A549 (cell line): ENCODE measurements around the gene MYB. TPM values are rescaled to one million over a fixed set of nuclear protein-coding genes. Genes with fewer than 3 reads are reported as not detected.

ENCODE experiments used
- ATAC-seq, 2 experiments: fragments of 200-7000 bp in 1 of 2; fragments of >200 bp in 1 of 2; cut with Nextera tagmentation in 1 of 2; cut with Tn5 transposase in 1 of 2; 3 replicates each; pipeline versions ENCODE4 v1.8.0 to v1.9.1; 2018 to 2020; ENCODE audit warnings: mild to moderate bottlenecking in 1 of 2, moderate library complexity in 1 of 2
- CTCF ChIA-PET: fragments of 300-600 bp; sonication (Branson Sonifier 250); formaldehyde crosslinking; extraction: SDS; loops from one replicate; lab custom pipeline; 2021; ENCODE audit warnings: antibody characterized with exemption, inconsistent platforms; lab: Yijun Ruan, JAX
- POLR2A ChIA-PET: fragments of 350-600 bp; formaldehyde crosslinking; extraction: SDS; loops from one replicate; lab custom pipeline; 2021; ENCODE audit warnings: antibody characterized with exemption, inconsistent platforms; lab: Yijun Ruan, JAX
- DNase-seq, 2 experiments: peaks; one replicate each; pipeline versions ENCODE4 v3.0.0 to v3.0.0-alpha.2; 2011 to 2016; ENCODE audit warnings: low read depth in 1 of 2, low spot score in 1 of 2
- FAIRE-seq: peaks from 2 replicates; lab custom pipeline; 2011; peaks lifted over from hg19 to GRCh38; lab: Jason Lieb, UNC
- H3K27ac ChIP-seq, 2 experiments: fragments of >200 bp; sonication (Bioruptor Twin); formaldehyde crosslinking; 3 replicates each; pipeline ENCODE4 v1.5.1; 2016 to 2017
- H3K4me1 ChIP-seq: fragments of >200 bp; sonication (Bioruptor Twin); formaldehyde crosslinking; 3 replicates; pipeline ENCODE4 v1.6.1; 2016
- H3K4me2 ChIP-seq: fragments of >200 bp; sonication (Bioruptor Twin); formaldehyde crosslinking; 3 replicates; pipeline ENCODE4 v1.6.1; 2016
- H3K4me3 ChIP-seq: fragments of >200 bp; sonication (Bioruptor Twin); formaldehyde crosslinking; 3 replicates; pipeline ENCODE4 v1.5.1; 2016
- H3K9me3 ChIP-seq: fragments of >200 bp; sonication (Bioruptor Twin); formaldehyde crosslinking; 3 replicates; pipeline ENCODE4 v1.6.1; 2016
- BHLHE40 ChIP-seq: IDR thresholded peaks from 2 replicates; pipeline ENCODE4 v1.6.1; 2012; ENCODE audit warnings: low read depth, low read length, inconsistent platforms
- CBX2 ChIP-seq: fragments of 200-600 bp; sonication (generic); IDR thresholded peaks from 2 replicates; pipeline ENCODE4 v1.6.1; 2016; ENCODE audit warnings: low read depth, mild to moderate bottlenecking, borderline replicate concordance
- CHD2 ChIP-seq: fragments of 150-350 bp; IDR thresholded peaks from 2 replicates; pipeline ENCODE4 v1.6.1; 2014; ENCODE audit warnings: low read length; ENCODE audit not compliant: partially characterized antibody
- FOSB ChIP-seq: fragments of 250-450 bp; sonication (Bioruptor Pico); IDR thresholded peaks from 2 replicates; pipeline ENCODE4 v1.5.0; 2020; ENCODE audit warnings: mild to moderate bottlenecking, moderate library complexity
- HOXA7 ChIP-seq: fragments of 250-450 bp; sonication (Bioruptor Pico); IDR thresholded peaks from 2 replicates; pipeline ENCODE4 v1.5.0; 2020; ENCODE audit warnings: mild to moderate bottlenecking, moderate library complexity
- JUN ChIP-seq, 2 experiments: fragments of >200 bp; sonication (Bioruptor Twin); formaldehyde crosslinking; IDR thresholded peaks; 2 replicates in 1 of 2; 3 replicates in 1 of 2; pipeline ENCODE4 v1.6.1; 2016 to 2017
- KDM5A ChIP-seq: fragments of 200-600 bp; sonication (generic); IDR thresholded peaks from 2 replicates; pipeline ENCODE4 v1.6.1; 2016; ENCODE audit warnings: antibody characterized with exemption, mild to moderate bottlenecking
- PHF8 ChIP-seq: fragments of 200-600 bp; sonication (generic); IDR thresholded peaks from 2 replicates; pipeline ENCODE4 v1.6.1; 2016; ENCODE audit warnings: low read depth, mild to moderate bottlenecking, antibody characterized with exemption, moderate library complexity, borderline replicate concordance
- RAD21 ChIP-seq, 2 experiments: fragments of >200 bp in 1 of 2; sonication (Bioruptor Twin) in 1 of 2; formaldehyde crosslinking in 1 of 2; IDR thresholded peaks in 1 of 2; conservative IDR thresholded peaks in 1 of 2; 2 replicates in 1 of 2; 3 replicates in 1 of 2; pipeline ENCODE4 v1.6.1; 2012 to 2018; ENCODE audit warnings: inconsistent platforms in 1 of 2
- RFX5 ChIP-seq: fragments of 450-650 bp; IDR thresholded peaks from 2 replicates; pipeline ENCODE4 v1.7.1; 2014; ENCODE audit warnings: antibody characterized with exemption, mild to moderate bottlenecking, moderate library complexity
- RNF2 ChIP-seq: fragments of 200-600 bp; sonication (generic); IDR thresholded peaks from 2 replicates; pipeline ENCODE4 v1.6.1; 2016; ENCODE audit warnings: low read depth, mild to moderate bottlenecking, antibody characterized with exemption, moderate library complexity, borderline replicate concordance
- ZC3H11A ChIP-seq: fragments of 450-650 bp; IDR thresholded peaks from 2 replicates; pipeline ENCODE4 v1.6.1; 2014; ENCODE audit warnings: antibody characterized with exemption, mild to moderate bottlenecking
- ZNF302 ChIP-seq: fragments of 250-450 bp; sonication (Bioruptor Pico); IDR thresholded peaks from 2 replicates; pipeline ENCODE4 v1.9.0; 2021; ENCODE audit warnings: inconsistent platforms, mild to moderate bottlenecking, moderate library complexity
- ZSCAN20 ChIP-seq: fragments of 250-450 bp; sonication (Bioruptor Pico); IDR thresholded peaks from 2 replicates; pipeline ENCODE4 v1.8.0; 2022; ENCODE audit warnings: mild to moderate bottlenecking, moderate library complexity
- WGBS: methylation state at CpG from one replicate; pipeline ENCODE4 v1.1.6; 2017; ENCODE audit errors: missing lambda C conversion rate; 5-methylcytosine and 5-hydroxymethylcytosine counted together
- polyA plus RNA-seq, 4 experiments: library from polyadenylated mRNA; depleted of rRNA in 3 of 4; stranded (reverse); fragments of >200 nt; fragmentation: RNase III in 1 of 4; extraction: RNeasy Plus Mini Kit Qiagen cat#74134 plus additional on column Dnase treatment in 1 of 4; gene quantifications; 2 replicates in 3 of 4; 3 replicates in 1 of 4; pipeline ENCODE4 v1.2.3, GENCODE V29; 2011 to 2017
- TF ChIP-seq, protein P1 (sequence below): IDR thresholded peaks from 2 replicates; pipeline ENCODE4 v1.6.1; 2012; ENCODE audit warnings: low read depth, borderline replicate concordance
- TF ChIP-seq, protein P2 (sequence below): IDR thresholded peaks from 2 replicates; pipeline ENCODE4 v1.6.1; 2012
- TF ChIP-seq, protein P3 (sequence below): fragments of >200 bp; sonication (Bioruptor Twin); formaldehyde crosslinking; IDR thresholded peaks from 2 replicates; pipeline ENCODE4 v1.6.1; 2016
- TF ChIP-seq, protein P4 (sequence below): IDR thresholded peaks from 2 replicates; pipeline ENCODE4 v1.6.1; 2012
- TF ChIP-seq, protein P5 (sequence below): fragments of 450-650 bp; IDR thresholded peaks from 2 replicates; pipeline ENCODE4 v1.6.1; 2014; ENCODE audit warnings: antibody characterized with exemption
- TF ChIP-seq, protein P6 (sequence below): fragments of 250-450 bp; sonication (Bioruptor Pico); IDR thresholded peaks from 2 replicates; pipeline ENCODE4 v1.5.0; 2020; ENCODE audit warnings: low read depth, mild to moderate bottlenecking, moderate library complexity

The MYB gene
- polyA plus RNA-seq, 2 of the 4 experiments (the other 2 are of a cell fraction): 0.22 to 0.27 TPM

DNA sequence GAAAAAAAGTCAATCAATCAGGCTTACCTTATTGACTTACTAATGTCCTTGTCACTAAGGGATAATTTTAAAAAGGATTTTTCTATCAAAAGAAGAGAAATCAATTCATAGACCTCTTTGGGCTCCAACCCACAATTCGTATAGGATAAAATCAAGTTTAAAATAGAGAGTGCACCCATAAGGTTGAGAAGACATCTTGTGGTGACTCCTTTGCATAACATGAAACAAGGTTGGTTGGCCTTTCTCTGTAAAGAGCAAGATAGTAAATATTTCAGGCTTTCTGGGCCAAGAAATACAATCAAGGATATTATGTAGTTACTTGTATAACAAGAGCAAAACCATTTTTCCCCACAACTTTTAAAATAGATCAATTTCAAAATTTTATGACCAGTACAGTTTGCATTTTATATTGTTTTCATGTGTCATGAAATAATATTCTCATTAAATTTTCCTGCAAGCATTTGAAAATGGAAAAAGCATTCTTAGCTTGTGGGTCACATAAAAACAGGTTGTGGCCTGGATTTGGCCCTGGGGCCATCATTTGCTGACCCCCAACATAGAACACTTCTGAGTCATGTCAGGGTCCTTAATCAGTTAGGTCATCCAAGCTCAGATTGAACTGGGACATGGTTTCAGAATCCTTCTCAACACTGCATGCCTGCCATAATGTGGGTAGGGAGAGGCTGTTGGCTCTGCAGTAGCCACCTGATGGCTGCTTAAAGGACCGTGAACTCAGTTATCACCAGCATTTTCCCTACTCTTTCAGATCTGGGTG is 76.7 kb downstream of the MYB start:
- TF ChIP-seq RFX5: no peak
- TF ChIP-seq ZNF302 (CRISPR knock-in tag): no peak
- TF ChIP-seq RAD21 (conservative IDR thresholded peaks at IDR 0.05 in 1 of 2, IDR thresholded peaks at IDR 0.05 in 1 of 2): peak in 1 of 2 experiments; percentile 19; a peak in 1 of 5 replicates
- no peak for TF ChIP-seq RNF2
- TF ChIP-seq CBX2: no peak
- ChIA-PET CTCF (interaction anchor here (0.9 to 1.9 kb wide), 3 partner anchors 10 to 76 kb away, joined by 3 to 9 read pairs (median 3); partner anchors contain the start of gene MYB), POLR2A (no interaction called here)
- 50% methylated on average over 2 of the region's 2 CpGs for WGBS
- ATAC-seq: no peak
- no peak for DNase-seq
- no peaks in the 10 kb centered on the region for H3K4me1 ChIP-seq
- FAIRE-seq: no peak
- no peak overlapping the region for H3K27ac ChIP-seq
- no peak overlapping the region for H3K4me3 ChIP-seq
- H3K9me3 ChIP-seq: no peaks in the 10 kb centered on the region
- H3K4me2 ChIP-seq: no peak overlapping the region

DNA sequence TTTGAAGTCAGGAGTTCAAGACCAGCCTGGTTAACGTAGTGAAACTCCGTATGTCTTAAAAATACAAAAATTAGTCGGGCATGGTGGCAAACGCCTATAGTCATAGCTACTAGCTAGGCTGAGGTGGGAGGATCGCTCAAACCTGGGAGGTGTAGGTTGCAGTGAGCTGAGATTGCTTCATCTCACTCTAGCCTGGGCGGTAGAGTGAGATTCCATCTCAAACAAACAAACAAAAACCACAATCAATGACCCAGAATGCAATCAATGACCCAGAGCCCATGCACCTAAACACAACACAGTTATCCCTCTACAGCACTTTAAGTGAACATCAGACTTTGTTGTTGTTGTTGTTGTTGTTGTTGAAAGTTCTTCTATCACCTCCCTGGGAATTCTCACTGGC is 77.9 kb downstream of the MYB start:
- no peaks in the 10 kb centered on the region for H3K9me3 ChIP-seq
- H3K4me3 ChIP-seq: no peak overlapping the region
- WGBS: 57% methylated on average over 6 of the region's 6 CpGs
- POLR2A ChIA-PET: no interaction called here
- DNase-seq (no peak), FAIRE-seq (no peak), ATAC-seq (no peak)
- no peaks in the 10 kb centered on the region for H3K4me1 ChIP-seq
- H3K27ac ChIP-seq: no peak overlapping the region
- no peak overlapping the region for H3K4me2 ChIP-seq
- CTCF ChIA-PET: no interaction called here
- TF ChIP-seq BHLHE40 (no peak), RFX5 (no peak), PHF8 (no peak), CBX2 (no peak), KDM5A (no peak), ZSCAN20 (CRISPR knock-in tag) (no peak), JUN (IDR thresholded peaks at IDR 0.05) (no peak)
- TF ChIP-seq, protein P1, sequence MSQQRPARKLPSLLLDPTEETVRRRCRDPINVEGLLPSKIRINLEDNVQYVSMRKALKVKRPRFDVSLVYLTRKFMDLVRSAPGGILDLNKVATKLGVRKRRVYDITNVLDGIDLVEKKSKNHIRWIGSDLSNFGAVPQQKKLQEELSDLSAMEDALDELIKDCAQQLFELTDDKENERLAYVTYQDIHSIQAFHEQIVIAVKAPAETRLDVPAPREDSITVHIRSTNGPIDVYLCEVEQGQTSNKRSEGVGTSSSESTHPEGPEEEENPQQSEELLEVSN: no peak
- TF ChIP-seq, protein P2, sequence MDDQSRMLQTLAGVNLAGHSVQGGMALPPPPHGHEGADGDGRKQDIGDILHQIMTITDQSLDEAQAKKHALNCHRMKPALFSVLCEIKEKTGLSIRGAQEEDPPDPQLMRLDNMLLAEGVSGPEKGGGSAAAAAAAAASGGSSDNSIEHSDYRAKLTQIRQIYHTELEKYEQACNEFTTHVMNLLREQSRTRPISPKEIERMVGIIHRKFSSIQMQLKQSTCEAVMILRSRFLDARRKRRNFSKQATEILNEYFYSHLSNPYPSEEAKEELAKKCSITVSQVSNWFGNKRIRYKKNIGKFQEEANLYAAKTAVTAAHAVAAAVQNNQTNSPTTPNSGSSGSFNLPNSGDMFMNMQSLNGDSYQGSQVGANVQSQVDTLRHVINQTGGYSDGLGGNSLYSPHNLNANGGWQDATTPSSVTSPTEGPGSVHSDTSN: no peak
- TF ChIP-seq, protein P3, sequence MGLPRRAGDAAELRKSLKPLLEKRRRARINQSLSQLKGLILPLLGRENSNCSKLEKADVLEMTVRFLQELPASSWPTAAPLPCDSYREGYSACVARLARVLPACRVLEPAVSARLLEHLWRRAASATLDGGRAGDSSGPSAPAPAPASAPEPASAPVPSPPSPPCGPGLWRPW: no peak
- TF ChIP-seq, protein P4, sequence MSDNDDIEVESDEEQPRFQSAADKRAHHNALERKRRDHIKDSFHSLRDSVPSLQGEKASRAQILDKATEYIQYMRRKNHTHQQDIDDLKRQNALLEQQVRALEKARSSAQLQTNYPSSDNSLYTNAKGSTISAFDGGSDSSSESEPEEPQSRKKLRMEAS: no peak
- TF ChIP-seq, protein P5, sequence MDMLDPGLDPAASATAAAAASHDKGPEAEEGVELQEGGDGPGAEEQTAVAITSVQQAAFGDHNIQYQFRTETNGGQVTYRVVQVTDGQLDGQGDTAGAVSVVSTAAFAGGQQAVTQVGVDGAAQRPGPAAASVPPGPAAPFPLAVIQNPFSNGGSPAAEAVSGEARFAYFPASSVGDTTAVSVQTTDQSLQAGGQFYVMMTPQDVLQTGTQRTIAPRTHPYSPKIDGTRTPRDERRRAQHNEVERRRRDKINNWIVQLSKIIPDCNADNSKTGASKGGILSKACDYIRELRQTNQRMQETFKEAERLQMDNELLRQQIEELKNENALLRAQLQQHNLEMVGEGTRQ: no peak

DNA sequence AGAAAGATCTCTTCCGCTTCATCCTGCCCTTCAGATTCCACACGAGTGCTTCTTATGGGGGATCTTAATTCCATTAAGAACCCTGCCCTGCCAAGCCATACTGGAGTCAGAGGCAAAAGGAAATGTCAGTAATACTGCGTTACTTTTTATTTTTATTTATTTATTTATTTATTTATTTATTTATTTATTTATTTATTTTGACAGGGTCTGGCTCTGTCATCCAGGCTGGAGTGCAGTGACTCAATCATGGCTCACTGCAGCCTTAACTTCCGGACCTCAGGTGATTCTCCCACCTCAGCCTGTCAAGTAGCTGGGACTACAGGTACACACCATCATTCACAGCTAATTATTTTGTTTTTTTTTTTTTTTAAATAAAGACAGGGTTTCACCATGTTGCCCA is 79.5 kb downstream of the MYB start:
- CTCF ChIA-PET: interaction anchor here (0.6 kb wide), 1 partner anchor 965 kb away, joined by 3 read pairs; no protein-coding TSS in a partner anchor
- TF ChIP-seq FOSB (no peak), ZC3H11A (peak; percentile 41; the same call in 1 of the 2 replicates), CHD2 (no peak), CBX2 (no peak), HOXA7 (no peak)
- TF ChIP-seq, protein P6, sequence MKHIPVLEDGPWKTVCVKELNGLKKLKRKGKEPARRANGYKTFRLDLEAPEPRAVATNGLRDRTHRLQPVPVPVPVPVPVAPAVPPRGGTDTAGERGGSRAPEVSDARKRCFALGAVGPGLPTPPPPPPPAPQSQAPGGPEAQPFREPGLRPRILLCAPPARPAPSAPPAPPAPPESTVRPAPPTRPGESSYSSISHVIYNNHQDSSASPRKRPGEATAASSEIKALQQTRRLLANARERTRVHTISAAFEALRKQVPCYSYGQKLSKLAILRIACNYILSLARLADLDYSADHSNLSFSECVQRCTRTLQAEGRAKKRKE (CRISPR knock-in tag): no peak
- ATAC-seq (no peak), DNase-seq (no peak), FAIRE-seq (no peak)
- WGBS: 78% methylated on average over 4 of the region's 4 CpGs
- Histone ChIP-seq H3K27ac (no peak overlapping the region), H3K4me2 (no peak overlapping the region), H3K4me1 (no peaks in the 10 kb centered on the region), H3K4me3 (no peak overlapping the region), H3K9me3 (no peaks in the 10 kb centered on the region)
- POLR2A ChIA-PET: no interaction called here
